HCT116 (cell line): ENCODE data around the gene STPG2. TPM values are rescaled to one million over a fixed set of nuclear protein-coding genes. Genes with fewer than 3 reads are reported as not detected.

Source experiments
- ATAC-seq: fragments of 200-7000 bp; cut with Tn5 transposase; 2 replicates; pipeline ENCODE4 v1.9.1; 2020; ENCODE audit warnings: mild to moderate bottlenecking, moderate library complexity
- BruUV-seq: library from RNA; stranded (reverse); fragments of 400-500 nt; replicated peaks from 2 replicates; lab custom pipeline; 2021; lab: Mats Ljungman, UMichigan
- CTCF ChIA-PET: fragments of 300-600 bp; sonication (Branson Sonifier 250); formaldehyde crosslinking; loops from one replicate; lab custom pipeline; 2021; ENCODE audit warnings: antibody characterized with exemption; lab: Charles Lee
- POLR2A ChIA-PET: fragments of 300-600, 350-600 bp; sonication (Branson Sonifier 250); formaldehyde crosslinking; loops from one replicate; lab custom pipeline; 2021; ENCODE audit warnings: antibody characterized with exemption; lab: Charles Lee
- RAD21 ChIA-PET, 2 experiments: fragments of 300-600 bp; sonication (Branson Sonifier 250); formaldehyde crosslinking; loops; one replicate each; lab custom pipeline; 2023; ENCODE audit warnings: low total read pairs in 2 of 2; ENCODE audit not compliant: uncharacterized antibody in 2 of 2, unreplicated experiment in 2 of 2, low non-redundant PET in 1 of 2; lab: Charles Lee
- DNase-seq: peaks from one replicate; pipeline ENCODE4 v3.0.0-alpha.2; 2010; ENCODE audit warnings: low read depth, low spot score
- H2AFZ ChIP-seq: fragments of 200-600 bp; shearing (Covaris generic), sonication (generic); 2 replicates; pipeline ENCODE4 v1.6.1; 2017; ENCODE audit warnings: low read depth, mixed run types, mixed read lengths, antibody characterized with exemption, low read length; ENCODE audit not compliant: poor library complexity, severe bottlenecking
- H3K27ac ChIP-seq: 2 replicates; pipeline ENCODE4 v1.5.1; 2012; ENCODE audit warnings: low read depth, low read length
- H3K27me3 ChIP-seq: fragments of 200-600 bp; sonication (generic); 2 replicates; pipeline ENCODE4 v1.6.1; 2016; ENCODE audit warnings: mixed run types, low read length, mixed read lengths; ENCODE audit not compliant: insufficient read depth
- H3K36me3 ChIP-seq, 2 experiments: fragments of 200-500 bp in 1 of 2; fragments of 200-600 bp in 1 of 2; sonication (Bioruptor generic) in 1 of 2; sonication (generic) in 1 of 2; 2 replicates each; pipeline versions ENCODE4 v1.5.1 to v1.6.1; 2014 to 2016; ENCODE audit warnings: low read length in 2 of 2, inconsistent platforms in 1 of 2, mixed read lengths in 1 of 2, mixed run types in 1 of 2; ENCODE audit not compliant: insufficient read depth in 2 of 2, control insufficient read depth in 1 of 2
- H3K4me1 ChIP-seq, 2 experiments: fragments of 200-600 bp in 1 of 2; sonication (generic) in 1 of 2; 2 replicates each; pipeline versions ENCODE4 v1.5.1 to v1.6.1; 2012 to 2017; ENCODE audit warnings: low read length in 2 of 2, inconsistent platforms in 1 of 2, mild to moderate bottlenecking in 1 of 2, mixed read lengths in 1 of 2, mixed run types in 1 of 2, moderate library complexity in 1 of 2; ENCODE audit not compliant: insufficient read depth in 2 of 2, control insufficient read depth in 1 of 2
- H3K4me2 ChIP-seq: fragments of 200-600 bp; sonication (generic); 2 replicates; pipeline ENCODE4 v1.6.1; 2017; ENCODE audit warnings: mixed run types, low read length, mixed read lengths
- H3K4me3 ChIP-seq, 2 experiments: fragments of 200-600 bp in 1 of 2; sonication (generic) in 1 of 2; replicated peaks in 1 of 2; 2 replicates each; pipeline ENCODE4 v1.5.1; 2011 to 2016; ENCODE audit warnings: low read length in 2 of 2, control low read depth in 1 of 2, low read depth in 1 of 2, mild to moderate bottlenecking in 1 of 2, mixed read lengths in 1 of 2, mixed run types in 1 of 2
- H3K79me2 ChIP-seq: fragments of 200-600 bp; sonication (generic); 2 replicates; pipeline ENCODE4 v1.6.1; 2017; ENCODE audit warnings: mild to moderate bottlenecking, mixed run types, low read length, moderate library complexity, mixed read lengths; ENCODE audit not compliant: insufficient read depth
- H3K9ac ChIP-seq: fragments of 200-600 bp; sonication (generic); 2 replicates; pipeline ENCODE4 v1.6.1; 2016; ENCODE audit warnings: low read length, mixed read lengths
- H3K9me2 ChIP-seq: fragments of 200-600 bp; sonication (generic), shearing (Covaris generic); 2 replicates; pipeline ENCODE4 v1.6.1; 2017; ENCODE audit warnings: mixed run types, mild to moderate bottlenecking, moderate library complexity; ENCODE audit not compliant: insufficient read depth
- H3K9me3 ChIP-seq, 2 experiments: fragments of 200-500 bp in 1 of 2; fragments of 200-600 bp in 1 of 2; sonication (Bioruptor generic) in 1 of 2; sonication (generic) in 1 of 2; 2 replicates each; pipeline ENCODE4 v1.6.1; 2014 to 2017; ENCODE audit warnings: low read length in 2 of 2, mixed read lengths in 2 of 2, inconsistent platforms in 1 of 2, low read depth in 1 of 2, mild to moderate bottlenecking in 1 of 2, mixed run types in 1 of 2, moderate library complexity in 1 of 2; ENCODE audit not compliant: control insufficient read depth in 1 of 2, insufficient read depth in 1 of 2
- H4K20me1 ChIP-seq: fragments of 200-600 bp; sonication (generic), shearing (Covaris generic); 2 replicates; pipeline ENCODE4 v1.6.1; 2017; ENCODE audit warnings: mixed run types, mild to moderate bottlenecking, moderate library complexity; ENCODE audit not compliant: insufficient read depth
- CBX3 ChIP-seq: IDR thresholded peaks from 2 replicates; pipeline ENCODE4 v1.6.1; 2012; ENCODE audit warnings: low read depth
- CEBPB ChIP-seq: IDR thresholded peaks from 2 replicates; pipeline ENCODE4 v1.6.1; 2012; ENCODE audit warnings: low read depth
- CTCF ChIP-seq, 3 experiments: fragments of 200-600 bp in 1 of 3; sonication (generic) in 1 of 3; IDR thresholded peaks in 2 of 3; conservative IDR thresholded peaks in 1 of 3; 2 replicates each; pipeline ENCODE4 v1.5.1; 2012 to 2017; ENCODE audit warnings: low read depth in 2 of 3, low read length in 2 of 3, antibody characterized with exemption in 1 of 3, borderline replicate concordance in 1 of 3, control low read depth in 1 of 3, mild to moderate bottlenecking in 1 of 3, mixed read lengths in 1 of 3, mixed run types in 1 of 3, moderate library complexity in 1 of 3; ENCODE audit not compliant: insufficient read depth in 1 of 3
- EZH2phosphoT487 ChIP-seq: fragments of 200-600 bp; IDR thresholded peaks from 2 replicates; pipeline ENCODE4 v1.6.1; 2018; ENCODE audit warnings: antibody characterized with exemption, borderline replicate concordance
- JUND ChIP-seq: IDR thresholded peaks from 2 replicates; pipeline ENCODE4 v1.6.1; 2012
- MAX ChIP-seq: IDR thresholded peaks from 2 replicates; pipeline ENCODE4 v1.6.1; 2012
- REST ChIP-seq: IDR thresholded peaks from 2 replicates; pipeline ENCODE4 v1.6.1; 2012; ENCODE audit warnings: low read depth
- TCF7L2 ChIP-seq: IDR thresholded peaks from 2 replicates; pipeline ENCODE4 v1.7.0; 2011; ENCODE audit warnings: borderline replicate concordance, inconsistent platforms; ENCODE audit not compliant: insufficient read depth, insufficient read length; ENCODE audit errors: extremely low read depth
- YY1 ChIP-seq: IDR thresholded peaks from 2 replicates; pipeline ENCODE4 v1.6.1; 2011; ENCODE audit warnings: low read length, low read depth, moderate library complexity, mild to moderate bottlenecking; ENCODE audit not compliant: insufficient replicate concordance; ENCODE audit errors: extremely low read depth
- ZFX ChIP-seq: fragments of 450-650 bp; IDR thresholded peaks from 2 replicates; pipeline ENCODE4 v1.6.1; 2017
- ZNF274 ChIP-seq: fragments of 200-500 bp; sonication (Bioruptor generic); IDR thresholded peaks from 2 replicates; pipeline ENCODE4 v1.6.1; 2014; ENCODE audit warnings: mild to moderate bottlenecking, low read depth, low read length, inconsistent platforms
- intact Hi-C: fragments of 100-400 bp; cut with micrococcal nuclease; formaldehyde crosslinking; loops from 2 replicates; pipeline ENCODE4 v1.10.0; 2022
- total RNA-seq: library from RNA; stranded (reverse); gene quantifications from one replicate; pipeline ENCODE4 v1.2.1, GENCODE V29; 2021; ENCODE audit not compliant: unreplicated experiment

STPG2 gene
- total RNA-seq, 1 experiment from 2014 or later: not detected

GRCh38 chr4:97590266-97590665, 553.0 kb downstream of the STPG2 start:
- RAD21 ChIA-PET: no interaction called here

More at GRCh38 chr4:97590266-97590665, 553.0 kb downstream of the STPG2 start:
- TF ChIP-seq EZH2phosphoT487 (no peak), CTCF (IDR thresholded peaks at IDR 0.05 in 2 of 3, conservative IDR thresholded peaks at IDR 0.05 in 1 of 3; ENCODE audit: borderline replicate concordance in 1 of 3, insufficient read depth in 1 of 3, low read depth in 2 of 3, low read length in 2 of 3) (no peak), JUND (no peak), MAX (no peak), CEBPB (no peak), ZNF274 (no peak), YY1 (no peak), CBX3 (no peak), ZFX (no peak), TCF7L2 (no peak), REST (no peak)
- Histone ChIP-seq H3K9ac (no peak overlapping the region), H3K9me2 (no peaks in the 10 kb centered on the region; the same call in 1 of the 2 replicates), H4K20me1 (no peaks in the 10 kb centered on the region), H3K9me3 (no peaks in the 10 kb centered on the region), H3K4me3 (no peak overlapping the region), H3K4me1 (peaks cover 0 to 8% of the 10 kb centered on the region in 2 experiments; a peak in 2 of 4 replicates), H3K27me3 (no peaks in the 10 kb centered on the region), H2AFZ (no peak overlapping the region), H3K4me2 (no peak overlapping the region), H3K79me2 (no peaks in the 10 kb centered on the region), H3K27ac (no peak overlapping the region), H3K36me3 (no peaks in the 10 kb centered on the region)
- BruUV-seq: no TSS peak
- ChIA-PET CTCF (no interaction called here), POLR2A (no interaction called here)
- no peak for ATAC-seq
- DNase-seq: no peak
- intact Hi-C loops: no loop called here
